ENCODE data around the gene LITAFD. TPM values are rescaled to one million over a fixed set of nuclear protein-coding genes. Genes with fewer than 3 reads are reported as not detected.

Gene LITAFD
- total and polyA plus RNA-seq, 2 experiments from 2014 or later = not detected

GRCh38 chr16:8866118-8866883 is 15.8 kb upstream of the LITAFD start:
- TF ChIP-seq EZH2 (IDR thresholded peaks at IDR 0.05; ENCODE audit: insufficient read depth, poor library complexity, severe bottlenecking) (no peak), EZH2phosphoT487 (IDR thresholded peaks at IDR 0.05; ENCODE audit: insufficient read depth, low read depth) (no peak)
- in situ Hi-C loops (cut with MboI) = no loop called here
- DNase-seq = peak; percentile 51

GRCh38 chr16:8866884-8867215 is 15.3 kb upstream of the LITAFD start:
- peaks cover 35% of the 10 kb centered on the region for H3F3A ChIP-seq (ENCODE audit: insufficient read depth)
- peak overlapping the region; percentile 89 for H3K9ac ChIP-seq
- H3K4me2 ChIP-seq (ENCODE audit: unreplicated experiment) = peak overlapping the region; percentile 100
- H3K27ac ChIP-seq = peak overlapping the region; percentile 84
- no peaks in the 10 kb centered on the region for H3K27me3 ChIP-seq (replicated peaks; ENCODE audit: insufficient read depth)
- no peaks in the 10 kb centered on the region for H3K9me3 ChIP-seq (ENCODE audit: low read depth)
- in situ Hi-C loops (cut with MboI) = no loop called here
- WGBS, 2 experiments (ENCODE audit: low coverage in 1 of 2, low lambda C conversion rate in 2 of 2, missing lambda C conversion rate in 2 of 2) = 5 to 6% methylated on average over 11 to 12 of the region's 16 CpGs
- H3K79me2 ChIP-seq (ENCODE audit: insufficient read depth) = peaks cover 63% of the 10 kb centered on the region
- H3K4me1 ChIP-seq (ENCODE audit: insufficient read depth) = peaks cover 23% of the 10 kb centered on the region
- H2AFZ ChIP-seq = 0 out of 2 replicates have a peak overlapping the region, but pooled peaks have one; percentile 69
- H4K20me1 ChIP-seq (ENCODE audit: insufficient read depth) = peaks cover 2% of the 10 kb centered on the region; the same call in 1 of the 2 replicates
- H3K36me3 ChIP-seq (ENCODE audit: low read depth) = no peaks in the 10 kb centered on the region
- TF ChIP-seq EZH2phosphoT487 (IDR thresholded peaks at IDR 0.05; ENCODE audit: insufficient read depth, low read depth) = no peak
- no peak for TF ChIP-seq EZH2 (IDR thresholded peaks at IDR 0.05; ENCODE audit: insufficient read depth, poor library complexity, severe bottlenecking)
- DNase-seq = no peak
- peak overlapping the region; percentile 97 for H3K4me3 ChIP-seq
- no peaks in the 10 kb centered on the region for H3K9me2 ChIP-seq (ENCODE audit: insufficient read depth)

More at GRCh38 chr16:8866118-8866883, 15.8 kb upstream of the LITAFD start:
- Histone ChIP-seq H3K4me1 (ENCODE audit: insufficient read depth) (peaks cover 23% of the 10 kb centered on the region), H3K36me3 (ENCODE audit: low read depth) (no peaks in the 10 kb centered on the region), H3K27ac (peak overlapping the region; percentile 84), H3K9ac (peak overlapping the region; percentile 89), H3F3A (ENCODE audit: insufficient read depth) (peaks cover 36% of the 10 kb centered on the region), H3K4me3 (peak overlapping the region; percentile 97), H3K9me2 (ENCODE audit: insufficient read depth) (no peaks in the 10 kb centered on the region), H3K79me2 (ENCODE audit: insufficient read depth) (peaks cover 69% of the 10 kb centered on the region), H2AFZ (no peak overlapping the region), H4K20me1 (ENCODE audit: insufficient read depth) (peaks cover 2% of the 10 kb centered on the region; the same call in 1 of the 2 replicates), H3K9me3 (ENCODE audit: low read depth) (no peaks in the 10 kb centered on the region), H3K4me2 (ENCODE audit: unreplicated experiment) (peak overlapping the region; percentile 100), H3K27me3 (replicated peaks; ENCODE audit: insufficient read depth) (no peaks in the 10 kb centered on the region)
- 8 to 13% methylated on average over 21 to 30 of the region's 30 CpGs for WGBS, 2 experiments (ENCODE audit: low coverage in 1 of 2, low lambda C conversion rate in 2 of 2, missing lambda C conversion rate in 2 of 2)

GRCh38 chr16:8867216-8867931 is 14.8 kb upstream of the LITAFD start:
- H2AFZ ChIP-seq = peak overlapping the region; percentile 69
- H3K79me2 ChIP-seq (ENCODE audit: insufficient read depth) = peaks cover 58% of the 10 kb centered on the region
- WGBS, 2 experiments (ENCODE audit: low coverage in 1 of 2, low lambda C conversion rate in 2 of 2, missing lambda C conversion rate in 2 of 2) = 1% methylated on average over 35 of the region's 35 CpGs
- peaks cover 2% of the 10 kb centered on the region; the same call in 1 of the 2 replicates for H4K20me1 ChIP-seq (ENCODE audit: insufficient read depth)
- TF ChIP-seq EZH2phosphoT487 (IDR thresholded peaks at IDR 0.05; ENCODE audit: insufficient read depth, low read depth) (no peak), EZH2 (IDR thresholded peaks at IDR 0.05; ENCODE audit: insufficient read depth, poor library complexity, severe bottlenecking) (no peak)
- peak overlapping the region; percentile 97 for H3K4me3 ChIP-seq
- in situ Hi-C loops (cut with MboI) = no loop called here
- H3K4me1 ChIP-seq (ENCODE audit: insufficient read depth) = peaks cover 23% of the 10 kb centered on the region
- H3K9me3 ChIP-seq (ENCODE audit: low read depth) = no peaks in the 10 kb centered on the region
- peak overlapping the region; percentile 100 for H3K4me2 ChIP-seq (ENCODE audit: unreplicated experiment)
- no peaks in the 10 kb centered on the region for H3K36me3 ChIP-seq (ENCODE audit: low read depth)
- DNase-seq = peak; percentile 64
- H3F3A ChIP-seq (ENCODE audit: insufficient read depth) = peaks cover 30% of the 10 kb centered on the region
- H3K27me3 ChIP-seq (replicated peaks; ENCODE audit: insufficient read depth) = no peaks in the 10 kb centered on the region
- peak overlapping the region; percentile 84 for H3K27ac ChIP-seq
- peak overlapping the region; percentile 89 for H3K9ac ChIP-seq
- H3K9me2 ChIP-seq (ENCODE audit: insufficient read depth) = no peaks in the 10 kb centered on the region

GRCh38 chr16:8867932-8868415 is 14.2 kb upstream of the LITAFD start:
- Histone ChIP-seq H3F3A (ENCODE audit: insufficient read depth) (peaks cover 25% of the 10 kb centered on the region), H2AFZ (peak overlapping the region; percentile 69), H3K4me1 (ENCODE audit: insufficient read depth) (peaks cover 23% of the 10 kb centered on the region), H3K4me2 (ENCODE audit: unreplicated experiment) (peak overlapping the region; percentile 100), H3K27me3 (replicated peaks; ENCODE audit: insufficient read depth) (no peaks in the 10 kb centered on the region), H3K9me3 (ENCODE audit: low read depth) (no peaks in the 10 kb centered on the region), H3K36me3 (ENCODE audit: low read depth) (no peaks in the 10 kb centered on the region), H3K9me2 (ENCODE audit: insufficient read depth) (no peaks in the 10 kb centered on the region), H3K9ac (peak overlapping the region; percentile 89), H3K27ac (peak overlapping the region; percentile 84), H3K4me3 (peak overlapping the region; percentile 97), H3K79me2 (ENCODE audit: insufficient read depth) (peaks cover 52% of the 10 kb centered on the region), H4K20me1 (ENCODE audit: insufficient read depth) (no peaks in the 10 kb centered on the region; the same call in 1 of the 2 replicates)
- no peak for TF ChIP-seq EZH2phosphoT487 (IDR thresholded peaks at IDR 0.05; ENCODE audit: insufficient read depth, low read depth)
- no peak for TF ChIP-seq EZH2 (IDR thresholded peaks at IDR 0.05; ENCODE audit: insufficient read depth, poor library complexity, severe bottlenecking)
- in situ Hi-C loops (cut with MboI) = no loop called here
- DNase-seq = peak; percentile 53
- 2% methylated on average over 11 to 16 of the region's 16 CpGs for WGBS, 2 experiments (ENCODE audit: low coverage in 1 of 2, low lambda C conversion rate in 2 of 2, missing lambda C conversion rate in 2 of 2)

Data from GM23248 (cell line).